SU-DHL-6 (cell line): ENCODE results near the gene TCF12.

ENCODE experiments used
- CTCF ChIP-seq: fragments of 200-600 bp; sonication (generic); IDR thresholded peaks from one replicate; pipeline ENCODE4 v1.5.1; 2017; ENCODE audit warnings: antibody characterized with exemption, mild to moderate bottlenecking, low read length, moderate library complexity; ENCODE audit not compliant: insufficient read depth, poor library complexity, severe bottlenecking
- EZH2phosphoT487 ChIP-seq: fragments of 200-600 bp; sonication (generic), shearing (Covaris generic); conservative IDR thresholded peaks from 2 replicates; pipeline ENCODE4 v1.6.1; 2018; ENCODE audit warnings: mild to moderate bottlenecking, antibody characterized with exemption, low read length, moderate library complexity, mixed read lengths

GRCh38 chr15:57309856-57310760 is 391.7 kb downstream of the TCF12 start:
- TF ChIP-seq CTCF = no peak
- TF ChIP-seq EZH2phosphoT487 = no peak
